HEK293T (cell line): ENCODE results near the gene FAM111A.
"Not testable (repeated sequence)": the region's sequence is repeated elsewhere in the genome, so short reads cannot be mapped to it uniquely, and the experiment has no call there.

ENCODE experiments used
- CTCF ChIA-PET: fragments of 350-600 bp; formaldehyde crosslinking; extraction: SDS; loops from one replicate; lab custom pipeline; 2021; ENCODE audit warnings: antibody characterized with exemption, inconsistent platforms; lab: Yijun Ruan, JAX
- POLR2A ChIA-PET: fragments of 350-600 bp; formaldehyde crosslinking; extraction: SDS; loops from one replicate; lab custom pipeline; 2020; ENCODE audit warnings: antibody characterized with exemption, inconsistent platforms; lab: Yijun Ruan, JAX
- DNase-seq: peaks from one replicate; pipeline ENCODE4 v3.0.0; 2012; ENCODE audit warnings: mixed read lengths; ENCODE audit errors: extremely low spot score
- ARNT ChIP-seq: fragments of 450-650 bp; IDR thresholded peaks from 2 replicates; pipeline ENCODE4 v1.6.1; 2017; ENCODE audit warnings: mild to moderate bottlenecking
- BHLHE40 ChIP-seq: fragments of 450-650 bp; IDR thresholded peaks from 2 replicates; pipeline ENCODE4 v1.6.1; 2016; ENCODE audit warnings: mild to moderate bottlenecking, moderate library complexity, borderline replicate concordance
- CTBP1 ChIP-seq: fragments of 450-650 bp; IDR thresholded peaks from 2 replicates; pipeline ENCODE4 v1.6.1; 2016; ENCODE audit warnings: borderline replicate concordance
- ELF4 ChIP-seq: fragments of 450-650 bp; IDR thresholded peaks from 2 replicates; pipeline ENCODE4 v1.6.1; 2017; ENCODE audit warnings: antibody characterized with exemption
- FOXA1 ChIP-seq: fragments of 450-650 bp; IDR thresholded peaks from 2 replicates; pipeline ENCODE4 v1.6.1; 2016; ENCODE audit warnings: mild to moderate bottlenecking
- FOXK2 ChIP-seq: fragments of 450-650 bp; IDR thresholded peaks from 2 replicates; pipeline ENCODE4 v1.6.1; 2016; ENCODE audit warnings: mild to moderate bottlenecking
- FOXM1 ChIP-seq: fragments of 450-650 bp; IDR thresholded peaks from 2 replicates; pipeline ENCODE4 v1.6.1; 2017; ENCODE audit warnings: mild to moderate bottlenecking, borderline replicate concordance
- HDGF ChIP-seq: fragments of 450-650 bp; IDR thresholded peaks from 2 replicates; pipeline ENCODE4 v1.6.1; 2017; ENCODE audit warnings: antibody characterized with exemption, borderline replicate concordance
- L3MBTL2 ChIP-seq: fragments of 450-650 bp; conservative IDR thresholded peaks from 2 replicates; pipeline ENCODE4 v1.6.1; 2016; ENCODE audit warnings: mild to moderate bottlenecking
- LEF1 ChIP-seq: fragments of 450-650 bp; IDR thresholded peaks from 2 replicates; pipeline ENCODE4 v1.6.1; 2017; ENCODE audit warnings: mild to moderate bottlenecking, borderline replicate concordance
- NFRKB ChIP-seq: fragments of 450-650 bp; IDR thresholded peaks from 2 replicates; pipeline ENCODE4 v1.6.1; 2016; ENCODE audit warnings: mild to moderate bottlenecking, moderate library complexity
- PKNOX1 ChIP-seq: fragments of 450-650 bp; IDR thresholded peaks from 2 replicates; pipeline ENCODE4 v1.6.1; 2016
- SP1 ChIP-seq: fragments of 450-650 bp; IDR thresholded peaks from 2 replicates; pipeline ENCODE4 v1.6.1; 2017
- SUZ12 ChIP-seq: fragments of 450-650 bp; IDR thresholded peaks from 2 replicates; pipeline ENCODE4 v1.6.1; 2016; ENCODE audit warnings: mild to moderate bottlenecking
- TARDBP ChIP-seq: fragments of 450-650 bp; IDR thresholded peaks from 2 replicates; pipeline ENCODE4 v1.6.1; 2016
- ZNF384 ChIP-seq: fragments of 450-650 bp; IDR thresholded peaks from 2 replicates; pipeline ENCODE4 v1.6.1; 2016

The FAM111A gene

GRCh38 chr11:59106363-59107336 lies 36.0 kb upstream of the FAM111A start, which contains the start of gene FAM111B:
FAM111B (plus strand) TSS chr11:59107237; CDS start chr11:59109626, 2,389 bp downstream.
- ChIA-PET CTCF (interaction anchor here (1.1 kb wide), 1 partner anchor 9 kb away, joined by 3 read pairs; no protein-coding TSS in a partner anchor), POLR2A (interaction anchor here (0.7 kb wide), 1 partner anchor 199 kb away, joined by 3 read pairs; no protein-coding TSS in a partner anchor)
- no peak for DNase-seq
- TF ChIP-seq HDGF, result no peak
- TF ChIP-seq SUZ12, result no peak
- no peak for TF ChIP-seq L3MBTL2
- no peak for TF ChIP-seq FOXA1

- DNase-seq, POLR2A ChIA-PET: not testable (repeated sequence)
- CTCF ChIA-PET, result interaction anchor here (1.1 kb wide), 1 partner anchor 10 kb away, joined by 3 read pairs; no protein-coding TSS in a partner anchor
Measured at GRCh38 chr11:59107721-59108120, 34.9 kb upstream of the FAM111A start.

- no peak for DNase-seq
- no peak for TF ChIP-seq FOXK2
- TF ChIP-seq L3MBTL2, result no peak
- no peak for TF ChIP-seq LEF1
- no peak for TF ChIP-seq SUZ12
- ChIA-PET POLR2A (no interaction called here), CTCF (no interaction called here)
Measured at GRCh38 chr11:59112494-59112893, 30.2 kb upstream of the FAM111A start.

GRCh38 chr11:59114344-59114743 lies 28.3 kb upstream of the FAM111A start:
- POLR2A ChIA-PET, result no interaction called here
- no peak for TF ChIP-seq L3MBTL2
- no peak for TF ChIP-seq PKNOX1
- TF ChIP-seq SUZ12, result no peak
- TF ChIP-seq ARNT, result no peak
- TF ChIP-seq SP1, result no peak
- TF ChIP-seq FOXK2, result no peak
- TF ChIP-seq TARDBP, result no peak
- TF ChIP-seq FOXA1, result no peak
- no peak for TF ChIP-seq CTBP1
- TF ChIP-seq HDGF, result no peak
- TF ChIP-seq ZNF384, result no peak
- TF ChIP-seq FOXM1, result no peak
- TF ChIP-seq BHLHE40, result no peak
- no peak for TF ChIP-seq NFRKB
- no peak for TF ChIP-seq ELF4
- no peak for TF ChIP-seq LEF1
- CTCF ChIA-PET, result no interaction called here
- DNase-seq, result no peak

- ChIA-PET POLR2A (no interaction called here), CTCF (no interaction called here)
- no peak for TF ChIP-seq TARDBP
- no peak for TF ChIP-seq FOXK2
- TF ChIP-seq CTBP1, result no peak
- TF ChIP-seq NFRKB, result no peak
- TF ChIP-seq BHLHE40, result no peak
- no peak for TF ChIP-seq FOXA1
- no peak for DNase-seq
Measured at GRCh38 chr11:59115553-59115952, 27.1 kb upstream of the FAM111A start.

- POLR2A ChIA-PET, result no interaction called here
- no peak for DNase-seq
- CTCF ChIA-PET, result no interaction called here
- TF ChIP-seq FOXK2 (no peak), FOXA1 (no peak), SUZ12 (no peak), LEF1 (no peak), HDGF (no peak), CTBP1 (no peak), TARDBP (no peak), PKNOX1 (no peak), ARNT (no peak), BHLHE40 (no peak), ELF4 (no peak), ZNF384 (no peak)
Measured at GRCh38 chr11:59117774-59118173, 24.9 kb upstream of the FAM111A start.

- TF ChIP-seq BHLHE40 (no peak), SP1 (no peak), ARNT (no peak), CTBP1 (no peak), SUZ12 (no peak)
- ChIA-PET POLR2A (no interaction called here), CTCF (no interaction called here)
- DNase-seq, result no peak
Measured at GRCh38 chr11:59119826-59120225, 22.8 kb upstream of the FAM111A start.
